WI38 (cell line): ENCODE data around the gene ANKLE2.

Source experiments
- H3K4me3 ChIP-seq: 2 replicates; pipeline ENCODE4 v1.5.1; 2011; ENCODE audit warnings: low read depth, mild to moderate bottlenecking, control low read depth, low read length
- TF ChIP-seq, protein P1 (sequence below): IDR thresholded peaks from 2 replicates; pipeline ENCODE4 v1.5.1; 2012; ENCODE audit warnings: low read depth, mild to moderate bottlenecking, control low read depth, low read length

ANKLE2 gene

DNA sequence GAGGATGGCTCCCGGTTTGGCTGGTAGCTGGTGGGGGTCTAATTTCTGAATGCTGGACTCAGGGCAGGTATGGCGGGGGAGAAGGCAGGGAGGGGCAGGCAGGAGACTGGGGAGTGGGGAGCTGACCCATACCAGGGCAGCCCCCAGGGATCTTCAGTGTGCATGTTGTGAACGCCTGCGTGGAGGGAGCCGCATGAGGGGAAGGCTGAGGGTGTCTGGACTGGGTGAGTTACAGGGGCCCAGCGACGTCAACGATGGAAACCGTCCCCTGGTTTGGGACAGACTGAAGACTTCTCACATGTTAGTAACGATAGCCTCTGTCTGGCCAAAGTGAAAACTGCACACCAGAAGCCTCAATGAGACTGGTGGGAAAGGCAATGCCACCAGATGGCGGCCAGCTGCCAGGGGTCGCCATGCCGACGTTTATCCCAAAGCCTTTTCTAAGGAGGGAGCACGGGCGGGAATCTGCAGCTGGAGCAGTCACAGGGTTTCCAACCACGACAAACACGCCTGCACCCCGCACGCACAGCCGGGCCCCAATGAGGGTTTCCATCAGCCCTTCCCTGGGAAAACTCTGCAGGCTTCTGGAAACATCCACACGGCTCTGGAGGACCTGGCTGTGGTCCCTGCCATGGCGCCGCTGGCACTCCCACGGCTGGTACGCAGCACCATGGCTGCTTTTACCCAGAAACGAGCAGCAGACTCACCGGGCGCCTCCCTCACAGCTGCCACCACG lies 37.0 kb downstream of the ANKLE2 start:
- TF ChIP-seq, protein P1, sequence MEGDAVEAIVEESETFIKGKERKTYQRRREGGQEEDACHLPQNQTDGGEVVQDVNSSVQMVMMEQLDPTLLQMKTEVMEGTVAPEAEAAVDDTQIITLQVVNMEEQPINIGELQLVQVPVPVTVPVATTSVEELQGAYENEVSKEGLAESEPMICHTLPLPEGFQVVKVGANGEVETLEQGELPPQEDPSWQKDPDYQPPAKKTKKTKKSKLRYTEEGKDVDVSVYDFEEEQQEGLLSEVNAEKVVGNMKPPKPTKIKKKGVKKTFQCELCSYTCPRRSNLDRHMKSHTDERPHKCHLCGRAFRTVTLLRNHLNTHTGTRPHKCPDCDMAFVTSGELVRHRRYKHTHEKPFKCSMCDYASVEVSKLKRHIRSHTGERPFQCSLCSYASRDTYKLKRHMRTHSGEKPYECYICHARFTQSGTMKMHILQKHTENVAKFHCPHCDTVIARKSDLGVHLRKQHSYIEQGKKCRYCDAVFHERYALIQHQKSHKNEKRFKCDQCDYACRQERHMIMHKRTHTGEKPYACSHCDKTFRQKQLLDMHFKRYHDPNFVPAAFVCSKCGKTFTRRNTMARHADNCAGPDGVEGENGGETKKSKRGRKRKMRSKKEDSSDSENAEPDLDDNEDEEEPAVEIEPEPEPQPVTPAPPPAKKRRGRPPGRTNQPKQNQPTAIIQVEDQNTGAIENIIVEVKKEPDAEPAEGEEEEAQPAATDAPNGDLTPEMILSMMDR, result no peak
- H3K4me3 ChIP-seq, result no peak overlapping the region

DNA sequence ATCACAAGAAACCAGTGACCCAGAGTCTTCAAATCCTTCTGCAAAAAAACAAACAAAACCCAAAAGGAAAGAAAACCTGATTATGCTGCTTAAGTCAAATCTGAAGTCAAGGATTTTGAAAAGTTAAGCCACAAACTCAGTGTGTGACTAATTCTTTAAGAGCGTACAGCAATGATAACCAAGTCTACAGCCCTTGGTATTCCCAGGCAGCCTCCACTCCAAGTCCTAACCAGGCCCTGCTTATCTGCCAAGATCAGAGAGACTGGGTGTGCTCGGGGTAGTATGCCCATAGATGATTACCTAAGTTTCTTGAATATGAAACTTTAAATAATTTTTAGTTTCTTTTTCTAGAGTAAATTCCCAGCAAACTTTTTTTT lies 37.9 kb downstream of the ANKLE2 start:
- H3K4me3 ChIP-seq, result no peak overlapping the region
- TF ChIP-seq, protein P1, result no peak

DNA sequence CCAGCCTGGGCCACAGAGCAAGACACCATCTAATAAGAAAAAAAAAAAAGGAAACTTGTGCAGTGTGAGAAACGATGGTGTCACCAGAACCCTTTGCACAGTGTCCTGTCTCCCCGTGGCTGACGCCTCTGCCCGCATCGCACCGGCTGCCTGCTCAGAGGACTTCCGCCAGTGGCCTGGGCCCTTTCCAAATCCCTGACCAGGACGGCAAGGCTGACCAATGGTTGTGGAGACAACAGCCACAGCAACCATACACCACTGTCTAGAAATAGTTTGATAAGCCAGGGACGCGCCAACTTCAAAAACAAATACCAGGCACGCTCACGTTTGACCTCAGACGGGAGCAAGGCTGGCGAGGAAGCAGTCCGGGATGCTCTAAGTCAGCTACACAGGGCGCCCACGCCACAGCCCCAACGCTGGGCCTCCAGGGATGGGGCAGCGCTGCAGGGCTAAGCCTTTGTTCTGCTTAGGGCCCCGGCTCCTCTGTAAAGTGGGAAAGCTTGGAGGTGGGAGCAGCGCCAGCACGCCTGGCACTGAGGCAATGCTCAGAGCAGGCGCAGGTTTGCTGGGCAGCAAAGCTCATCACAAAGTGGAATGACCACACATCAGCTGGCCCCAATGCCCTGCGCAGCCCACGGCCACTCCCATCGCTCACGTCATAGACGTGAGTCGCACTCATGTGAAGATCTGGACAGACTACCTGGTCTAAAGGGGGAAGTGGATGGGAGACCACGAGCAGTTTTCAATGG lies 38.4 kb downstream of the ANKLE2 start:
- H3K4me3 ChIP-seq, result no peak overlapping the region
- TF ChIP-seq, protein P1, result no peak

DNA sequence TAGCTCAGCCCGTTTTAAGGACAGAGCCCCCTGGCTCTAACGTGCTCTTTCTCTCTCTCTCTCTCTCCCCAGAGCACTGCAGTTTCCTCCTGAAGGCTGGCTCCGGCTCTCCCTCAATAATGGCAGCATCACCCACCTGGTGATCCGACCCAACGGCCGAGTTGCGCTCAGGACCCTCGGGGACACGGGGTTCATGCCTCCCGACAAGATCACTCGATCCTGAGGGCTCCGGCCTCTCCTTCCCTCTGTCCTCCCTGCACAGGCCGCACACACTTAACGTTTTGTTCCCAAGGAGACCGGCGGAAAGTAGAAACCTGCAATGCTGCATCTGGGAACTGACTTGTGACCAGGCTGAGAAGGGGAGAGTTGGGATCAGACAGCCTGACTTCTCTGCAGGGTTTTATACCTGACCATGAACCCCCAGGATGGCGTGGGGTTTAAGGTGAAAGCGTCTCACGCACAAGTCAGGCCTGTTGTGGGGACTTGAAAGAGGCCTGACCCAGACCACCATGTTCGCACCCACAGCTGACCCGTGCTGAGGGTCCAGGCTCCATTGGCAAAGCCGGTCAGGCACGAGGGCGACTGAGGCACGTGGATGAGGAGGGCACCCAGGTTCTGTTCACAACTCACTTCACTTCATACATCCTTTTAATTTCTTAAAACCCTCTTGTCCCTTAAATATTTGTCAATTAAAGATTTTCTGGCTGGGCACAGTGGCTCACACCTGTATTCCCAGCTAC lies 40.9 kb downstream of the ANKLE2 start:
- TF ChIP-seq, protein P1, result no peak
- H3K4me3 ChIP-seq, result no peak overlapping the region

DNA sequence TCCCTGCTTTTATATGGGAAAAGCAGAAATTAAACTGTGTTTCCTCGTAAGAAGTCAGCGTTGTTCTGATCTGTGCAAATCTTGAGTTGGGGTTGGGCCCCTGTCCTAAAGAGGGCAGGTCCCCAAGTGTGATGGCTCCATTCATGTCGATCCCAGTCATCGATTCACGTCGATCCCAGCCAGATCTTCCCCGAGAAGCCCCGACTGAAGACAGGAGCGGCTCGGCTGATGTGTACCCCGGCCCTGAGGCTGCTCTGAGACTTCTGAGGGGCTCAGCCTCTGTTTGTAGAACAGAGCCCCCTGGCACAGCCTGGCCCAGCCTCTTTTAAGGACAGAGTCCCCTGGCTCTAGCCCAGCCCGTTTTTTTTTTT lies 41.7 kb downstream of the ANKLE2 start:
- H3K4me3 ChIP-seq, result no peak overlapping the region
- TF ChIP-seq, protein P1, result no peak

DNA sequence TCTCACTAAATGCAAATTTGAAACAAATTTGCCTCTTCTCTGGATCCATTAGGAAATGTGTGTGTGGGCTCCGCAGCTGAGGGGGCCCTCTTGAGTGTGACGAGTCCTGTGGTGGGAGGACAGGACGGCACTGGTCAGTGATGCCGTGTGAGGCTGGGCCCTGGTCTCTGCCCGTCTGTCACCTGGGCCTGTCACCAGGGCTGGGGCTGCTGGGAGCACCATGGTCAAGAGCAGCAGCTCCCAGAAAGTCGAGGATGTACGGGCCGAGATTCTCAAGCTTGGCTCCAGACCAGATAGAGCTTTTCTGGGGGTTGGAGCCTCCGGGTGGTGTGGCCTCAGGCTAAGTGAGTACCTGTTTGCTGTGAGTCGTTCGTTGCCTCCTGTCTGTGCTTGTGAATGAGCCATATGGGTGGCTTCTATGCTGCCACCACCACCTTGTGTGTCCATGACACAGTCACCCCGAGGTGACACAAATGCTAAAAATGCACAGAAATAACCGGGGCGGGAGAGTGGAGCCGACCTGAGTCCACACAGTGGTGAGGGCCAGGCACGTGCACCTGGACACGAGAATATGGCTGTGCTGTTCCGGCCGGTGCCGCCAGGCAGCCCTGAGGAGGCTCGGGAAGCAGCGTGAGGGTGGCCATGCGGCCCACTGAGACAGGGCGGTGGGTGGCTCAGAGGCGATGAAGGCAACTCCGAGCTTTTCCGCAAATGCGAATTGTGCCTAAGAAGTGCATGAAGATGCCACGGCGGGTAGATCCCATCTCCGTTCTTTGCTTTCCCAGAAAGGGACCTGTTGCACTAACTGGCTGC lies 42.3 kb downstream of the ANKLE2 start:
- H3K4me3 ChIP-seq, result no peak overlapping the region
- TF ChIP-seq, protein P1, result no peak
